Measurements from ENCODE around the gene PTPN3. TPM values are rescaled to one million over a fixed set of nuclear protein-coding genes. Genes with fewer than 3 reads are reported as not detected.

The PTPN3 gene
- total RNA-seq, 1 experiment from 2014 or later, result 1.1 TPM

DNA sequence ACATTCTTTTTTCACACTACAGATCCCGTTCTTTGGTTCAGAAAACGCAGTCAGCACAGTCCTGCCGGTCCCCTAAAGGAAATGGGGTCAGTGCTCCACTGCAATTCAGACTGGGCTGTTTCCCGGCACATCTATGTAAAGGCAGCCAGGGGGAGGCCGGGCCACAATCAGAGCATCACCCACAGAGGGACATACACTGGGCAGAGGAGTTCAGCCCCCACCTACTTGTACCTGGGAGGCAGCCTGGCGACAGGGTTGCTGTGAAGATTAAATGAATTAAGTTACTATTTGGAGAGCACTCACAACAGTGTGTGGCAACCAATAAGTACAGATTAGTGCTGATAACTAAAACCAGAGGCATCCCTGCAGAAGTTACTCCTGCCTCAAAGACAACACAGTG is 4.5 kb downstream of the PTPN3 start:
- CTCF ChIA-PET, result no interaction called here
- no TSS peak for BruUV-seq (replicated peaks)
- TF ChIP-seq, protein P1, sequence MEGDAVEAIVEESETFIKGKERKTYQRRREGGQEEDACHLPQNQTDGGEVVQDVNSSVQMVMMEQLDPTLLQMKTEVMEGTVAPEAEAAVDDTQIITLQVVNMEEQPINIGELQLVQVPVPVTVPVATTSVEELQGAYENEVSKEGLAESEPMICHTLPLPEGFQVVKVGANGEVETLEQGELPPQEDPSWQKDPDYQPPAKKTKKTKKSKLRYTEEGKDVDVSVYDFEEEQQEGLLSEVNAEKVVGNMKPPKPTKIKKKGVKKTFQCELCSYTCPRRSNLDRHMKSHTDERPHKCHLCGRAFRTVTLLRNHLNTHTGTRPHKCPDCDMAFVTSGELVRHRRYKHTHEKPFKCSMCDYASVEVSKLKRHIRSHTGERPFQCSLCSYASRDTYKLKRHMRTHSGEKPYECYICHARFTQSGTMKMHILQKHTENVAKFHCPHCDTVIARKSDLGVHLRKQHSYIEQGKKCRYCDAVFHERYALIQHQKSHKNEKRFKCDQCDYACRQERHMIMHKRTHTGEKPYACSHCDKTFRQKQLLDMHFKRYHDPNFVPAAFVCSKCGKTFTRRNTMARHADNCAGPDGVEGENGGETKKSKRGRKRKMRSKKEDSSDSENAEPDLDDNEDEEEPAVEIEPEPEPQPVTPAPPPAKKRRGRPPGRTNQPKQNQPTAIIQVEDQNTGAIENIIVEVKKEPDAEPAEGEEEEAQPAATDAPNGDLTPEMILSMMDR (conservative IDR thresholded peaks at IDR 0.05; ENCODE audit: low read depth, low read length), result no peak

DNA sequence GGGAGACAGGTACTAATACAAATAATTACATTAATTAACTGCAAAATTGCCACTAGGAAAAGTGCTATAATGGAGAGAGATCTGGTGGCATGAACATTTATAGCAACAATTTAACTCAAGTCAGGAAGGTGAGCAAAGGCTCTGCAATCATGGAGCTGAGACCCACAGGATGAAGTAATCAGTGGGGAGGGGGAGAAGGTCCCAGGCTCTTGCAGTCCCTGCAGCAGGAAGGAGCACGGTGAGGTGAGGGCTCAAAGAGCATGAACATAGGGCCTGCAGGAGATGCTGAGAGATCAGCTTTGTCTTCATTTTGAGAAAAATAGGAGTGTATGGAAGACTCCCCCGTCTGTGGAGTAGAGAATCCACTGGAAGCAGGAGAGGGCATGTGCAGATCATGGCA is 6.5 kb downstream of the PTPN3 start:
- TF ChIP-seq, protein P1 (conservative IDR thresholded peaks at IDR 0.05; ENCODE audit: low read depth, low read length), result no peak
- no peak for TF ChIP-seq EZH2 (IDR thresholded peaks at IDR 0.05; ENCODE audit: borderline replicate concordance, low read depth, low read length, poor library complexity, severe bottlenecking)
- no peak for DNase-seq (ENCODE audit: low spot score)
- Histone ChIP-seq H3K36me3 (ENCODE audit: insufficient read depth, low read length, poor library complexity, severe bottlenecking) (no peaks in the 10 kb centered on the region), H3K27ac (ENCODE audit: low read depth, low read length, poor library complexity, severe bottlenecking) (no peak overlapping the region), H3K9me3 (ENCODE audit: low read depth, low read length, poor library complexity, severe bottlenecking) (no peaks in the 10 kb centered on the region), H3K4me1 (ENCODE audit: insufficient read depth, low read length, poor library complexity, severe bottlenecking) (peaks cover 2% of the 10 kb centered on the region), H3K4me3 (ENCODE audit: low read depth, low read length, poor library complexity, severe bottlenecking) (no peak overlapping the region), H3K27me3 (replicated peaks; ENCODE audit: insufficient read depth, low read depth, low read length, poor library complexity) (peaks cover 30% of the 10 kb centered on the region)
- no TSS peak for BruUV-seq (replicated peaks)
- ChIA-PET POLR2A (ENCODE audit: low non-redundant PET) (no interaction called here), CTCF (no interaction called here)
- intact Hi-C loops (cut with micrococcal nuclease; ENCODE audit: unreplicated experiment), result no loop called here

More for the DNA sequence above, 4.5 kb downstream of the PTPN3 start:
- H3K27ac ChIP-seq (ENCODE audit: low read depth, low read length, poor library complexity, severe bottlenecking), result no peak overlapping the region
- POLR2A ChIA-PET (ENCODE audit: low non-redundant PET), result no interaction called here
- no peaks in the 10 kb centered on the region for H3K36me3 ChIP-seq (ENCODE audit: insufficient read depth, low read length, poor library complexity, severe bottlenecking)
- DNase-seq (ENCODE audit: low spot score), result no peak
- H3K9me3 ChIP-seq (ENCODE audit: low read depth, low read length, poor library complexity, severe bottlenecking), result no peaks in the 10 kb centered on the region
- H3K27me3 ChIP-seq (replicated peaks; ENCODE audit: insufficient read depth, low read depth, low read length, poor library complexity), result peaks cover 44% of the 10 kb centered on the region
- no peak overlapping the region for H3K4me3 ChIP-seq (ENCODE audit: low read depth, low read length, poor library complexity, severe bottlenecking)
- H3K4me1 ChIP-seq (ENCODE audit: insufficient read depth, low read length, poor library complexity, severe bottlenecking), result peaks cover 3% of the 10 kb centered on the region
- intact Hi-C loops (cut with micrococcal nuclease; ENCODE audit: unreplicated experiment), result no loop called here

DNA sequence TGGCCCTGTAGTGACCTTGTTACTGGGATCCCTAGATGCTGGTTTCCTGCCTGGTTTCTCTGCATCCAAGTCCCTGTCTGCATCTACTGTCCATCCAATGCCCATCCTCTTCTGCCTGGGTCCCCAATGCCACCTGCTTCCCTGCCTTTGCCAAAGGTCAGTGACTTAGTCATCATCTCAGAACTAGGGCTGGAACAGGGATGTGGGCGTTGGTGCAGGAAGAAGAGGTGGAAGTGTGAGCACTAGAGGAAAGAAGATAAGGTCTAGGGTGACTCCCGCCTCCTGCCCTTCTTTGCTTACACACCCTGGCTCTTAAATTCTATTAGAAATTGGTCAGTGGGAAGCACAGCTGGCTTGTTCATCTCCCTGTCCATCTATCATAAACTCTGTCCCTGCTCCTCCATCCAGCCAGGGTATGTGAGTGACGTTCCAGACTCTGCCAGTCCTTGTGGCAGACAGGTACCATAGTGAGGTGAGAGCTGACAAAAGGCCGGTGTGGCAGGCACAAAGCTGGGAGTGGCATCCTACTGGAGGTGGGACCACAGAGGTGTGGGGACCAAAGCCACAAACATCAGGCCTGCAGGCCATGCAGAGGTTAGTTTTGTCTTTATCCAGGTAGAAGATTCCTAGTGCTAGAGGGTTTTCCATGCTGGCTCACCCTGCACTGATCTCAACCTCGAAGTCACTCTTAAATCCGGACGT is 9.2 kb downstream of the PTPN3 start:
- no peak overlapping the region for H3K4me3 ChIP-seq (ENCODE audit: low read depth, low read length, poor library complexity, severe bottlenecking)
- CTCF ChIA-PET, result no interaction called here
- intact Hi-C loops (cut with micrococcal nuclease; ENCODE audit: unreplicated experiment), result no loop called here
- H3K9me3 ChIP-seq (ENCODE audit: low read depth, low read length, poor library complexity, severe bottlenecking), result no peaks in the 10 kb centered on the region
- DNase-seq (ENCODE audit: low spot score), result no peak
- no peaks in the 10 kb centered on the region for H3K36me3 ChIP-seq (ENCODE audit: insufficient read depth, low read length, poor library complexity, severe bottlenecking)
- no TSS peak for BruUV-seq (replicated peaks)
- H3K4me1 ChIP-seq (ENCODE audit: insufficient read depth, low read length, poor library complexity, severe bottlenecking), result no peaks in the 10 kb centered on the region
- POLR2A ChIA-PET (ENCODE audit: low non-redundant PET), result no interaction called here
- no peak overlapping the region for H3K27ac ChIP-seq (ENCODE audit: low read depth, low read length, poor library complexity, severe bottlenecking)
- H3K27me3 ChIP-seq (replicated peaks; ENCODE audit: insufficient read depth, low read depth, low read length, poor library complexity), result peaks cover 15% of the 10 kb centered on the region
- TF ChIP-seq, protein P1 (conservative IDR thresholded peaks at IDR 0.05; ENCODE audit: low read depth, low read length), result no peak
- TF ChIP-seq EZH2 (IDR thresholded peaks at IDR 0.05; ENCODE audit: borderline replicate concordance, low read depth, low read length, poor library complexity, severe bottlenecking), result no peak
